ENCODE results near the gene PACRG.
A peak's percentile ranks its signal among the peaks of the same experiment; 100 is the strongest.

The PACRG gene

GRCh38 chr6:163099621-163100171, 371.9 kb downstream of the PACRG start:
- no peak for DNase-seq

GRCh38 chr6:163100259-163100658, 372.5 kb downstream of the PACRG start:
- DNase-seq: no peak

- no peak for DNase-seq
Measured at GRCh38 chr6:163113358-163113962, 385.7 kb downstream of the PACRG start.

GRCh38 chr6:163118941-163119340, 391.2 kb downstream of the PACRG start:
- DNase-seq: no peak

GRCh38 chr6:163120223-163120622, 392.4 kb downstream of the PACRG start:
- peak; percentile 7 for DNase-seq

- DNase-seq: no peak
Measured at GRCh38 chr6:163121270-163121669, 393.5 kb downstream of the PACRG start.

GRCh38 chr6:163122365-163122764, 394.6 kb downstream of the PACRG start:
- peak; percentile 5 for DNase-seq

GRCh38 chr6:163123098-163123497, 395.3 kb downstream of the PACRG start:
- DNase-seq: peak; percentile 11

GRCh38 chr6:163126741-163127140, 399.0 kb downstream of the PACRG start:
- DNase-seq: no peak

GRCh38 chr6:163127587-163127986, 399.8 kb downstream of the PACRG start:
- DNase-seq: no peak

GRCh38 chr6:163128324-163128723, 400.6 kb downstream of the PACRG start:
- DNase-seq: no peak

GRCh38 chr6:163132050-163132750, 404.4 kb downstream of the PACRG start:
- DNase-seq: no peak

GRCh38 chr6:163133017-163133416, 405.2 kb downstream of the PACRG start:
- DNase-seq: no peak

- no peak for DNase-seq
Measured at GRCh38 chr6:163133691-163134090, 405.9 kb downstream of the PACRG start.

GRCh38 chr6:163136681-163137397, 409.1 kb downstream of the PACRG start:
- no peak for DNase-seq

GRCh38 chr6:163137398-163137881, 409.7 kb downstream of the PACRG start:
- DNase-seq: no peak

- no peak for DNase-seq
Measured at GRCh38 chr6:163146036-163146435, 418.3 kb downstream of the PACRG start.

- DNase-seq: peak; percentile 8
Measured at GRCh38 chr6:163147994-163148393, 420.2 kb downstream of the PACRG start.

GRCh38 chr6:163148451-163149278, 420.9 kb downstream of the PACRG start:
- no peak for DNase-seq

- no peak for DNase-seq
Measured at GRCh38 chr6:163149279-163149848, 421.6 kb downstream of the PACRG start.

GRCh38 chr6:163151212-163151611, 423.4 kb downstream of the PACRG start:
- no peak for DNase-seq

- no peak for DNase-seq
Measured at GRCh38 chr6:163152701-163153100, 424.9 kb downstream of the PACRG start.

All from RPMI8226 (cell line).